ENCODE results near the gene KRTCAP2. TPM values are rescaled to one million over a fixed set of nuclear protein-coding genes. Genes with fewer than 3 reads are reported as not detected.

Gene KRTCAP2
- total RNA-seq, 4 donors from 2014 or later: 77.1 to 180 (median 113) TPM

GRCh38 chr1:155139895-155140629 lies 33.0 kb downstream of the KRTCAP2 start, which contains the start of gene DPM3:
Gene DPM3 (minus strand): TSS chr1:155140531. CDS start chr1:155140240, 291 bp downstream.
- H3K36me3 ChIP-seq: no peaks in the 10 kb centered on the region
- no peaks in the 10 kb centered on the region for H3K27me3 ChIP-seq
- 1% methylated on average over 34 of the region's 42 CpGs for WGBS
- H3K4me1 ChIP-seq: peaks cover 37% of the 10 kb centered on the region
- peak; percentile 95 to 96 for DNase-seq (ENCODE audit: low spot score in 2 of 2)
- no peaks in the 10 kb centered on the region for H3K9me3 ChIP-seq
- no peak for TF ChIP-seq EP300 (IDR thresholded peaks at IDR 0.05)
- peak in 1 of 2 donors; percentile 57 for TF ChIP-seq POLR2A (IDR thresholded peaks at IDR 0.05)
- TF ChIP-seq CTCF (IDR thresholded peaks at IDR 0.05): no peak
- TF ChIP-seq POLR2AphosphoS5 (IDR thresholded peaks at IDR 0.05): peak in 1 of 3 donors; percentile 34
- peak within 1 kb of the TSS; percentile 87 for H3K27ac ChIP-seq
- H3K4me3 ChIP-seq: peak within 1 kb of the TSS; percentile 80

- peak overlapping the region; percentile 100 for H3K27ac ChIP-seq
- no peak for DNase-seq (ENCODE audit: low spot score in 2 of 2)
- peaks cover 19% of the 10 kb centered on the region for H3K36me3 ChIP-seq
- H3K27me3 ChIP-seq: no peaks in the 10 kb centered on the region
- peaks cover 64% of the 10 kb centered on the region for H3K4me1 ChIP-seq
- TF ChIP-seq POLR2A (IDR thresholded peaks at IDR 0.05) (no peak), POLR2AphosphoS5 (IDR thresholded peaks at IDR 0.05) (no peak), CTCF (IDR thresholded peaks at IDR 0.05) (no peak)
- no peaks in the 10 kb centered on the region for H3K9me3 ChIP-seq
- 79% methylated on average over 6 of the region's 6 CpGs for WGBS
- peak overlapping the region; percentile 61 for H3K4me3 ChIP-seq
These were observed 35.8 kb downstream of the KRTCAP2 start for GRCh38 chr1:155137154-155137949.

GRCh38 chr1:155136748-155137147 lies 36.4 kb downstream of the KRTCAP2 start:
- TF ChIP-seq CTCF (IDR thresholded peaks at IDR 0.05): no peak
- no peak for TF ChIP-seq POLR2AphosphoS5 (IDR thresholded peaks at IDR 0.05)
- no peak for TF ChIP-seq EP300 (IDR thresholded peaks at IDR 0.05)
- TF ChIP-seq POLR2A (IDR thresholded peaks at IDR 0.05): no peak
- H3K36me3 ChIP-seq: peaks cover 25% of the 10 kb centered on the region
- peak overlapping the region; percentile 100 for H3K27ac ChIP-seq
- H3K9me3 ChIP-seq: no peaks in the 10 kb centered on the region
- peak overlapping the region; percentile 61 for H3K4me3 ChIP-seq
- H3K27me3 ChIP-seq: no peaks in the 10 kb centered on the region
- 13% methylated on average over 6 of the region's 6 CpGs for WGBS
- peaks cover 70% of the 10 kb centered on the region for H3K4me1 ChIP-seq
- DNase-seq (ENCODE audit: low spot score in 2 of 2): no peak

- Histone ChIP-seq H3K36me3 (peaks cover 30% of the 10 kb centered on the region), H3K4me3 (peak within 1 kb of the TSS; percentile 61), H3K4me1 (peaks cover 80% of the 10 kb centered on the region), H3K9me3 (no peaks in the 10 kb centered on the region), H3K27me3 (no peaks in the 10 kb centered on the region), H3K27ac (peak within 1 kb of the TSS; percentile 100)
- under 1% methylated on average over 50 of the region's 52 CpGs for WGBS
- TF ChIP-seq POLR2AphosphoS5 (IDR thresholded peaks at IDR 0.05) (peak in 1 of 3 donors; percentile 42), EP300 (IDR thresholded peaks at IDR 0.05) (no peak), CTCF (IDR thresholded peaks at IDR 0.05) (peak in 1 of 2 donors; percentile 52), POLR2A (IDR thresholded peaks at IDR 0.05) (peak in 1 of 2 donors; percentile 78)
- peak; percentile 97 to 98 for DNase-seq (ENCODE audit: low spot score in 2 of 2)
These were observed 37.6 kb downstream of the KRTCAP2 start, which contains the start of gene SLC50A1 for GRCh38 chr1:155135415-155136028. Gene SLC50A1 (plus strand): TSS chr1:155135852. CDS start chr1:155135912, 60 bp downstream.
